Stimulated activated CD4-positive, alpha-beta T cell treated with anti-CD3 and anti-CD28 coated beads, TNF-alpha, amount 100 ng/mL, for 48 hours (primary cell): ENCODE results near the gene ABT1.
"Not testable (repeated sequence)": the region's sequence is repeated elsewhere in the genome, so short reads cannot be mapped to it uniquely, and the experiment has no call there.

Experiments used
- DNase-seq, 3 donors: peaks; one replicate each; pipeline ENCODE4 v3.0.0-alpha.2; 2020; ENCODE audit warnings: low read depth in 3 of 3

ABT1 gene

GRCh38 chr6:26596579-26597388 lies at the start of gene ABT1:
TSS of gene ABT1 (plus strand) at chr6:26596953. CDS start at chr6:26596983, 30 bp downstream.
- peak; percentile 93 to 95 (median 93) for DNase-seq

- not testable (repeated sequence) for DNase-seq
These were observed 49.4 kb upstream of the ABT1 start for GRCh38 chr6:26547363-26547762.

GRCh38 chr6:26550250-26550993 lies 46.3 kb upstream of the ABT1 start:
- no peak for DNase-seq

- no peak for DNase-seq
These were observed 44.5 kb upstream of the ABT1 start for GRCh38 chr6:26552205-26552604.

- DNase-seq: no peak
These were observed 44.0 kb upstream of the ABT1 start for GRCh38 chr6:26552640-26553188.

- DNase-seq: peak in 2 of 3 donors; percentile 66 to 69
These were observed 43.5 kb upstream of the ABT1 start for GRCh38 chr6:26553264-26553634.

- peak in 2 of 3 donors; percentile 63 to 73 for DNase-seq
These were observed 42.9 kb upstream of the ABT1 start for GRCh38 chr6:26553635-26554446.

- no peak for DNase-seq
These were observed 42.4 kb upstream of the ABT1 start for GRCh38 chr6:26554447-26554696.

- peak in 1 of 3 donors; percentile 50 for DNase-seq
These were observed 41.9 kb upstream of the ABT1 start for GRCh38 chr6:26554697-26555504.

GRCh38 chr6:26555505-26556262 lies 41.1 kb upstream of the ABT1 start:
- no peak for DNase-seq

GRCh38 chr6:26556263-26557070 lies 40.3 kb upstream of the ABT1 start:
- no peak for DNase-seq

- DNase-seq: no peak
These were observed 35.0 kb upstream of the ABT1 start for GRCh38 chr6:26561533-26562466.

GRCh38 chr6:26563488-26563887 lies 33.3 kb upstream of the ABT1 start:
- DNase-seq: no peak

- DNase-seq: peak; percentile 85 to 99 (median 93)
These were observed 27.9 kb upstream of the ABT1 start for GRCh38 chr6:26568601-26569432.

- no peak for DNase-seq
These were observed 27.4 kb upstream of the ABT1 start for GRCh38 chr6:26569433-26569764.

GRCh38 chr6:26570027-26570809 lies 26.5 kb upstream of the ABT1 start:
- DNase-seq: no peak
